Measurements from ENCODE around the gene PLPP4.
"Not testable (repeated sequence)": the region's sequence is repeated elsewhere in the genome, so short reads cannot be mapped to it uniquely, and the experiment has no call there.

Gene PLPP4

GRCh38 chr10:120490288-120490687 lies 33.3 kb downstream of the PLPP4 start:
- DNase-seq (ENCODE audit: low spot score): no peak

GRCh38 chr10:120492346-120492745 lies 35.3 kb downstream of the PLPP4 start:
- no peak for DNase-seq (ENCODE audit: low spot score)

- no peak for DNase-seq (ENCODE audit: low spot score)
Measured at GRCh38 chr10:120493411-120494312, 36.6 kb downstream of the PLPP4 start.

GRCh38 chr10:120494313-120494710 lies 37.3 kb downstream of the PLPP4 start:
- no peak for DNase-seq (ENCODE audit: low spot score)

GRCh38 chr10:120495226-120496009 lies 38.4 kb downstream of the PLPP4 start:
- DNase-seq (ENCODE audit: low spot score): no peak

GRCh38 chr10:120499883-120500282 lies 42.9 kb downstream of the PLPP4 start:
- DNase-seq (ENCODE audit: low spot score): no peak

- DNase-seq (ENCODE audit: low spot score): no peak
Measured at GRCh38 chr10:120503689-120504088, 46.7 kb downstream of the PLPP4 start.

- not testable (repeated sequence) for DNase-seq (ENCODE audit: low spot score)
Measured at GRCh38 chr10:120504227-120504626, 47.2 kb downstream of the PLPP4 start.

GRCh38 chr10:120505056-120505455 lies 48.0 kb downstream of the PLPP4 start:
- DNase-seq (ENCODE audit: low spot score): no peak

GRCh38 chr10:120505866-120506265 lies 48.8 kb downstream of the PLPP4 start:
- DNase-seq (ENCODE audit: low spot score): peak; percentile 63

- DNase-seq (ENCODE audit: low spot score): peak; percentile 66
Measured at GRCh38 chr10:120506674-120507073, 49.6 kb downstream of the PLPP4 start.

- DNase-seq (ENCODE audit: low spot score): no peak
Measured at GRCh38 chr10:120507175-120507574, 50.1 kb downstream of the PLPP4 start.

- no peak for DNase-seq (ENCODE audit: low spot score)
Measured at GRCh38 chr10:120507651-120508050, 50.6 kb downstream of the PLPP4 start.

GRCh38 chr10:120508393-120508792 lies 51.4 kb downstream of the PLPP4 start:
- peak; percentile 14 for DNase-seq (ENCODE audit: low spot score)

- DNase-seq (ENCODE audit: low spot score): no peak
Measured at GRCh38 chr10:120508966-120509365, 51.9 kb downstream of the PLPP4 start.

- DNase-seq (ENCODE audit: low spot score): peak; percentile 54
Measured at GRCh38 chr10:120511165-120511564, 54.1 kb downstream of the PLPP4 start.

GRCh38 chr10:120513307-120513796 lies 56.3 kb downstream of the PLPP4 start:
- no peak for DNase-seq (ENCODE audit: low spot score)

- DNase-seq (ENCODE audit: low spot score): peak; percentile 52
Measured at GRCh38 chr10:120514035-120514620, 57.1 kb downstream of the PLPP4 start.

- no peak for DNase-seq (ENCODE audit: low spot score)
Measured at GRCh38 chr10:120514959-120515358, 57.9 kb downstream of the PLPP4 start.

GRCh38 chr10:120515741-120516140 lies 58.7 kb downstream of the PLPP4 start:
- no peak for DNase-seq (ENCODE audit: low spot score)

GRCh38 chr10:120516426-120516825 lies 59.4 kb downstream of the PLPP4 start:
- no peak for DNase-seq (ENCODE audit: low spot score)

- DNase-seq (ENCODE audit: low spot score): no peak
Measured at GRCh38 chr10:120517196-120517595, 60.2 kb downstream of the PLPP4 start.
